GM19023 (cell line): ENCODE results near the gene SV2A.
"Not testable (repeated sequence)": the region's sequence is repeated elsewhere in the genome, so short reads cannot be mapped to it uniquely, and the experiment has no call there.

Experiments
- ATAC-seq: cut with Tn5 transposase; IDR thresholded peaks from one replicate; pipeline ENCODE4 v1.9.1; 2021; ENCODE audit warnings: mild to moderate bottlenecking, moderate library complexity; ENCODE audit not compliant: unreplicated experiment

The SV2A gene

GRCh38 chr1:149887456-149888246 lies 30.0 kb downstream of the SV2A start:
- peak; percentile 43 for ATAC-seq

DNA sequence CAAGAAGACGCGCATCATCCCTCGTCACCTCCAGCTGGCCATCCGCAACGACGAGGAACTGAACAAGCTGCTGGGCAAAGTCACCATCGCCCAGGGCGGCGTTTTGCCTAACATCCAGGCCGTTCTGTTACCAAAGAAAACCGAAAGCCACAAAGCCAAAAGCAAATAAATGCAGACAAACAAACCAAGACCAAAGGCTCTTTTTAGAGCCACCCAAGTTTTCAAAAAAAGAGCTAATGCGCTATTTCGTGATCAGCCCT lies 30.5 kb downstream of the SV2A start:
- ATAC-seq = peak; percentile 1

- peak; percentile 64 for ATAC-seq
Observed at GRCh38 chr1:149886396-149887195, 31.0 kb downstream of the SV2A start.

DNA sequence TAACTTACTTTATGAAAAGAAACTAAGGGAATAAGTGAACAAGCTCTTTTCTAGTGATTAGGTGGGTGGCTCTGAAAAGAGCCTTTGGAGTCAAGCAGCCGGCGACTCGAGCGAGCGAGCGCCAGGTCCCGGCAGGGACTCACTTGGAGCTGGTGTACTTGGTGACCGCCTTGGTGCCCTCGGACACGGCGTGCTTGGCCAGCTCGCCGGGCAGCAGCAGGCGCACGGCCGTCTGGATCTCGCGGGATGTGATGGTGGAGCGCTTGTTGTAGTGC lies 31.6 kb downstream of the SV2A start:
- not testable (repeated sequence) for ATAC-seq

DNA sequence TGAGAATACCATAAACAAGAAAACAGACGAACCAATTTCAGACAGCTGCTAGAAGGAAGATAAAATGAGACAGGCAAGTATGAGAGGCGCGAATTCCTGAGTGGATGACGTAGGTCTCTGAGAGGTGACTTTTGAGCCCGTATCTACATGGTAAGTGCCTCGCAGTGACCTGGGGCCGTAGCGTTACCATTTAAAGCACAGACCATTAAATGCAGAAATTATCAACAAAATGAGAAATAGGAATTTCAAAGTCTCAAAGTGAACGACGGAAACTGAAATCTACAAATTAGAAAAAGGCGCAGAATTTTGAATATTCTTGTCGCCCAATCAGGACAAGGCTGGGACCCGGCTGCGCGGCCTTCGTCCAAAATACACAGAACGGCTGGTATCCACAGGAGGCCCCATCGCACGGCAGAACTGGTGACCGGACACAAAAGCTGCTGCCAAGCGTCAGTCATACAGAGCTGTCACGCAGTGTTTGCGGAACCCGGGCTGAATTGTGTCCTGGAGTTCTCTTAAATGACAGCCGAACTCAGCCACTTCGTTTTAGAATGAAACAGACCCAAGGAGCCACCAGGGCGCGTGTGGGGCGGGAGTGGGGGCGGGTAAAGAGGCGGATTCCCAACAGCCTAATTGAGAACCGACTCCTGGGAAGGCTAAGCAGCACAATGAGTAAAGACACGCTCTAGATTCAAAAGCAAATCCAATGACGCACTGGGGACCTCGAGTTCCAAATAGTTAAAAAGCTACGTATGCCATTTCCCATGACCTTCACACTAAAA lies 32.1 kb downstream of the SV2A start:
- no peak for ATAC-seq

GRCh38 chr1:149884433-149885338 lies 33.0 kb downstream of the SV2A start:
- no peak for ATAC-seq

- no peak for ATAC-seq
Observed at GRCh38 chr1:149883598-149884247, 33.9 kb downstream of the SV2A start.

GRCh38 chr1:149881876-149882275 lies 35.8 kb downstream of the SV2A start:
- ATAC-seq = no peak

DNA sequence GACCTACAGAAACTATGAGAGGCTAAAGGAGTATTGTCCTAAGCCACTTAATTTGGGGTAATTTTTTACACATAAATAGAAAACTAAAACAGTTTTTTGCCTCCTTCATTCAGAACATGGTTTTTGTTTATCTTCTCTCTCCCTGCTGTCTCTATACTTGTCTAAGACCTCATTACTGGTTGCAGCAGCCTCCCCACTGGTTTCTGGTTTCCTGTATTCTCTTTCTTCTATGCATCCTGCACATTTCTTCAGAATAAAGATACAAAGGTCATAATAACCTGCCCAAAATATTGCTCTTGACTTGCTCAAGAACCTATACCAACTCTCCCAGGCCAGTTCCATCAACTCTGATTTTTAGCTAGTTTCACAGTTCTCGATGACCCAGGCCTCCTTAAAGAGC lies 38.1 kb downstream of the SV2A start:
- ATAC-seq = no peak

- no peak for ATAC-seq
Observed at GRCh38 chr1:149877211-149877946, 40.3 kb downstream of the SV2A start.

DNA sequence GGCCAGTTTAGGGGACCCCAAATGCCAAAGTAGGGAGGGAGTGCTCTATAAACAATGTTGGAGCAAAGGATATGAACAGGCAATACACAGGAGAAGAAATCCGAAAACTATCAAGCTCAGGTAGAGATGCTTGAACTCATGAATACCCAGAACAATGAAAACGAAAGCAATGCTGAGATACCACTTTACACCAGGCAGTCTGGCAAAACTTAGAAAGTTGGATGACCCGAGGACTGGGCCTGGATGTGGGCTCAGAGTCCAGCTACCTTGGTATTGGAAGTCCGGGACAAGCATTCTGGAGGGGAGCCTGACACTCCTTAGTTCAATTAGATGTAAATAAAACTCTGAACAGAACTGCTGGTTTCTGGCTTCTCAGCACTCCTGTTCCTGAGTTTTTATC lies 44.6 kb downstream of the SV2A start:
- ATAC-seq = not testable (repeated sequence)

DNA sequence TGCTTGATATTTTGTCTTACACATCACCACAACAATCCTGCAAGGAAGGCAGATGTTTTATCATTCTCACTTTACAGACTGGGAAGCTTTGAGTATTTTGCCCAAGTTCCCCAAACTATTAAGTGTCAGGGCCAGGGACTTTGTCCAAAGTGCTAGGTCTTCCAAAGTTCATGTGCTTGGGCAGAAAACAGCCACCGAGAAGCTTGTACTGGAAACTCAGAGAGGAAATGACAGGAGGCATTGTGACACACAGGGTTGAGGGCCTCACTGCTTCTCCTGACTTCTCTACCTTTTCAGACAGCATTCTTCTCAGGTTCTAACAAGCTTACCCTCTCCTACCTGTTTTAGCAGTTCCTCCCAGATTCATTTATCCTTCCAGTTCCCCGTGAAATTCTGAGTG lies 50.8 kb downstream of the SV2A start:
- not testable (repeated sequence) for ATAC-seq

GRCh38 chr1:149861497-149862054 lies 56.1 kb downstream of the SV2A start:
- peak; percentile 9 for ATAC-seq

- ATAC-seq = peak; percentile 63
Observed at GRCh38 chr1:149860684-149861496, 56.8 kb downstream of the SV2A start.

DNA sequence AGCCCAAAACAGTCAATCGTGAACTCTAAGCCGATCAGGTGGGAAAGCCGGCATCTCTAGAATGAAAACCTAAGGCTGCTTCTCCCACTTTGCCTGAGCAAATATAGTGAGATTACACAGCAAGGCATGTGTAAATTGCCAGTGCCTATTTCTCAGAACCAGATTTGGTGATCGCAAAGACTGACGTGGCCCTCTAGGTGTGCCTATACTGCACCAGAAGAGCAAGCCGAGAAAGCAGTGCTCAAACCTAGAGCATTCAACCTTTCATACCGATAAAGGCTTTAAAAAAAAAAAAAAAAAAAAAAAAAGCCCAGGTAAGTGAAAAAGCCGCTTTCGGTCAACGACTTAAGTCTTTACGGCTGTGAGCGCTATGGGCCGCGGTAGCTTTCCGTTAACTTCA lies 57.4 kb downstream of the SV2A start:
- ATAC-seq = not testable (repeated sequence)
